Measurements from ENCODE around the gene SSH2. TPM values are rescaled to one million over a fixed set of nuclear protein-coding genes. Genes with fewer than 3 reads are reported as not detected.

SSH2 gene
- total RNA-seq, 2 experiments from 2014 or later, result 39.4 to 73.9 TPM

DNA sequence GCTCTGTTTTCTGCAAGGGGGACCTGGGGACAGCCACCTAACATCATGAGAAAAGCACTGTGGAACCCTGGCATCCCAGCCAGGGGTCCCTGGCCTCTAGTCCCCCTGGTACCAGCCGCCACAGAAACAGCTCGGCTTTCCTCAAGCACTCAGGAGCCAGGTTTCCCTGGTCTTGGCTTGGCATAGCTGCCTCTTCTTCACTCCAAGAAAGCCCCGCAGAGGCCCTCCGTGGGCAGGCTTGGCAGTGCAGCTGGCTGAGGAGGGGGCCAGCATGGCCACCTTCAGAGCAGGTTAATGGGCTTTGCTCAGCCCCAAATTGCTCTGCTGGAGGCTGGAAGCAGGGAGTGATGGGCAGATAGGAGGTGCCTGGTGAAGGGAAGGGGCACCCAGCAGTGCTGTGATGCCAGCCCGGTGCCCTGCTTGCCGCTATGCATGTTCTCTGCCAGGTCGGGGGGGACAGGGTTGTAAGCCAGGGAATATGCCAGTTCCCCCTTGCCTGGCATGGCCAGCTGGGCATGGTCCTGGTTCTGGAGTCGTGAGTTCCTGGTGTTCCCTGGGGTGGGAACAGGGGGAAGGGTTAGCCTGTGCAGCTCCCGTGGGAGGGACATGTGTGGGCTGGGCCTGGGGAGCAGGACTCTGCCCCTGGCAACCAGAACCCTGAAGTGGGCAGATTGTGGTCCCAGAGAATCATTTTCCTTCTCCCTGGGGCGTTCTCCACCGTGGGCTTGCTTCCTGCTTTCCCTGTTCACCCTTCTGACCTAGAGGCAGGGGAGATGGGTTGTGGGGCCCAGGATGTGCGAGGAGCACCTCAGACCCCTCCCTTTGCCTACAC is 333.9 kb downstream of the SSH2 start:
- Histone ChIP-seq H3K4me2 (ENCODE audit: low read length) (no peak overlapping the region), H3K79me2 (ENCODE audit: insufficient read depth, low read depth, low read length) (peaks cover 7% of the 10 kb centered on the region; the same call in 1 of the 2 replicates), H3K9me3 (ENCODE audit: low read length) (no peaks in the 10 kb centered on the region), H3K9me2 (ENCODE audit: insufficient read depth, low read length) (no peaks in the 10 kb centered on the region), H3K27ac (ENCODE audit: low read depth, low read length, poor library complexity, severe bottlenecking) (no peak overlapping the region), H2AFZ (ENCODE audit: low read length) (no peak overlapping the region), H3K36me3 (ENCODE audit: insufficient read depth, low read length) (no peaks in the 10 kb centered on the region), H3K4me1 (ENCODE audit: insufficient read depth, low read length, poor library complexity, severe bottlenecking) (peaks cover 32% of the 10 kb centered on the region), H4K20me1 (ENCODE audit: insufficient read depth, low read length) (peaks cover 11% of the 10 kb centered on the region; the same call in 1 of the 2 replicates), H3K4me3 (ENCODE audit: low read depth, low read length, poor library complexity, severe bottlenecking) (no peak overlapping the region)
- ChIA-PET CTCF (ENCODE audit: unreplicated experiment) (no interaction called here), POLR2A (no interaction called here)
- no TSS peak for BruUV-seq (replicated peaks)
- no peak for TF ChIP-seq CTCF (conservative IDR thresholded peaks at IDR 0.05; ENCODE audit: low read length)
- TF ChIP-seq EZH2phosphoT487 (IDR thresholded peaks at IDR 0.05; ENCODE audit: borderline replicate concordance, low read depth, low read length), result no peak
- DNase-seq (ENCODE audit: low spot score), result no peak
- intact Hi-C loops (cut with micrococcal nuclease; ENCODE audit: unreplicated experiment), result no loop called here

DNA sequence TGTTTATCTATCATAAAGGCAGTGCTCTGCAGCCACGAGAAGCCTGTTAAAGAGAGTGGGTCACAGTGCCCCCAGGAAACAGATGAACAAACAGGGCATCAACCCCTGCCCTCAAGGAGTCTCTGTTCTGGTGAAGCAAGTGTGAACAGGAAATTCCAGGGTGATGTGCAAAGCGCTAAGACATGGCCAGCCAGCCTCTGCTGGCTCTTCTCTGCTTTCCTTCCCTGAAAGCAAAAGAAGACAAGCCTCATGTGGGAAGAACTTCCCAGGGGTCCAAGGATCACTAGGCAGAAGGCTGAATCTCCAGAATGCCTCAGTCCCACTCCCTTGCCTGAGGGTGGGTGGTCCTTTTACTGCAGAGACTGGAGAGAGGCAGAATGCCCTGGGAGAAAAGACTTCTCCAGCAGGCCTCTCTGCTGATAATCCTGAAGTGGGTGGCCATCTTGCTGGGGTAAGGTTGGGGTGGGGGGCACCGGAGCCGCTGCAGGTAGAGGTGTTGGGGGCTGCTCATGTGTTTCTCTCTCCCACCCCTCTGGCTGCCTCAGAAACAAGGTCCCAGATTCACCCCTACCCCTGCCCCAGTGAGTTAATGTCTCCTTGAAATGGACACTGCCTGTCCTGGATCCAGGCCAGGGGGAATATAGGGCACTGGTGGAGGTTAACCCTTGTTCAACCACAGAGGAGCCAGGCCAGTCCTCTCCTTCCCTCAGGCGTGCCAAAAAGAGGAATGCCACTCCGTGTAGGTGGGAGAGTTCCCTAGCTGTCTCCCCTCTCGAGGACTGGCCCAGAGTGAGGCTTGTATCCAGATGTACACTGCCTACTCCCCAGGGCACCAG is 334.7 kb downstream of the SSH2 start:
- intact Hi-C loops (cut with micrococcal nuclease; ENCODE audit: unreplicated experiment), result no loop called here
- DNase-seq (ENCODE audit: low spot score), result no peak
- Histone ChIP-seq H2AFZ (ENCODE audit: low read length) (no peak overlapping the region), H3K79me2 (ENCODE audit: insufficient read depth, low read depth, low read length) (peaks cover 7% of the 10 kb centered on the region; the same call in 1 of the 2 replicates), H3K4me2 (ENCODE audit: low read length) (peak overlapping the region; percentile 76; the same call in 1 of the 2 replicates), H3K4me1 (ENCODE audit: insufficient read depth, low read length, poor library complexity, severe bottlenecking) (peaks cover 34% of the 10 kb centered on the region), H4K20me1 (ENCODE audit: insufficient read depth, low read length) (peaks cover 11% of the 10 kb centered on the region; the same call in 1 of the 2 replicates), H3K27ac (ENCODE audit: low read depth, low read length, poor library complexity, severe bottlenecking) (no peak overlapping the region), H3K9me2 (ENCODE audit: insufficient read depth, low read length) (no peaks in the 10 kb centered on the region), H3K9me3 (ENCODE audit: low read length) (no peaks in the 10 kb centered on the region), H3K36me3 (ENCODE audit: insufficient read depth, low read length) (no peaks in the 10 kb centered on the region), H3K4me3 (ENCODE audit: low read depth, low read length, poor library complexity, severe bottlenecking) (no peak overlapping the region)
- no peak for TF ChIP-seq EZH2phosphoT487 (IDR thresholded peaks at IDR 0.05; ENCODE audit: borderline replicate concordance, low read depth, low read length)
- no peak for TF ChIP-seq CTCF (conservative IDR thresholded peaks at IDR 0.05; ENCODE audit: low read length)
- ChIA-PET POLR2A (no interaction called here), CTCF (ENCODE audit: unreplicated experiment) (no interaction called here)
- no TSS peak for BruUV-seq (replicated peaks)

Data from OCI-LY7 (cell line).